ENCODE results near the gene FBLN2. TPM values are rescaled to one million over a fixed set of nuclear protein-coding genes. Genes with fewer than 3 reads are reported as not detected.

The FBLN2 gene
- total and polyA plus RNA-seq, 4 donors, result 1.3 to 9.1 (median 4.3) TPM

GRCh38 chr3:13553686-13554085 is 4.8 kb downstream of the FBLN2 start:
- H3K36me3 ChIP-seq (ENCODE audit: control insufficient read depth in 4 of 4, insufficient read depth in 3 of 4, low read depth in 1 of 4, low read length in 3 of 4), result no peaks in the 10 kb centered on the region
- H3K27me3 ChIP-seq (ENCODE audit: control insufficient read depth in 4 of 4, insufficient read depth in 4 of 4, low read length in 3 of 4), result peaks cover 0 to 9% (median 1%) of the 10 kb centered on the region in 4 donors
- H3K9ac ChIP-seq (ENCODE audit: low read depth in 1 of 2, low read length in 2 of 2), result no peak overlapping the region
- no peaks in the 10 kb centered on the region for H3K9me3 ChIP-seq (ENCODE audit: control insufficient read depth in 4 of 4, low read length in 3 of 4)
- 73% methylated on average over 12 of the region's 12 CpGs for WGBS
- H3K4me3 ChIP-seq (ENCODE audit: low read depth in 1 of 3, low read length in 3 of 3), result no peak overlapping the region
- DNase-seq (ENCODE audit: low spot score), result no peak
- peaks cover 0 to 1% (median 0%) of the 10 kb centered on the region in 4 donors for H3K4me1 ChIP-seq (ENCODE audit: control insufficient read depth in 4 of 4, insufficient read depth in 4 of 4, low read length in 3 of 4)
- H3K27ac ChIP-seq (ENCODE audit: low read depth in 1 of 2, low read length in 2 of 2), result no peak overlapping the region
- no peak for TF ChIP-seq RXRA (IDR thresholded peaks at IDR 0.05)
- no peak for TF ChIP-seq HNF4A (conservative IDR thresholded peaks at IDR 0.05)
- no peak for TF ChIP-seq YY1 (IDR thresholded peaks at IDR 0.05)
- TF ChIP-seq EGR1 (IDR thresholded peaks at IDR 0.05; ENCODE audit: low read depth in 2 of 2), result no peak
- no peak for TF ChIP-seq RAD21 (IDR thresholded peaks at IDR 0.05)
- TF ChIP-seq FOXA2 (IDR thresholded peaks at IDR 0.05), result no peak
- no peak for TF ChIP-seq NR2F2 (IDR thresholded peaks at IDR 0.05)
- TF ChIP-seq ZBTB33 (IDR thresholded peaks at IDR 0.05), result no peak
- TF ChIP-seq TAF1 (conservative IDR thresholded peaks at IDR 0.05), result no peak

- TF ChIP-seq MAX (IDR thresholded peaks at IDR 0.05) (no peak), HNF4G (IDR thresholded peaks at IDR 0.05) (no peak), CTCF (IDR thresholded peaks at IDR 0.05; ENCODE audit: low read depth, low read length, missing input control) (no peak), GABPA (IDR thresholded peaks at IDR 0.05 in 1 of 2, conservative IDR thresholded peaks at IDR 0.05 in 1 of 2) (no peak), HNF4A (conservative IDR thresholded peaks at IDR 0.05) (no peak), FOXA1 (IDR thresholded peaks at IDR 0.05) (no peak), EGR1 (IDR thresholded peaks at IDR 0.05; ENCODE audit: low read depth in 2 of 2) (no peak), NR2F2 (IDR thresholded peaks at IDR 0.05) (no peak), TAF1 (conservative IDR thresholded peaks at IDR 0.05) (no peak)
- 86% methylated on average over 11 of the region's 11 CpGs for WGBS
Measured at GRCh38 chr3:13555753-13556152, 6.8 kb downstream of the FBLN2 start.

GRCh38 chr3:13556207-13556606 is 7.3 kb downstream of the FBLN2 start:
- Histone ChIP-seq H3K9ac (ENCODE audit: low read depth in 1 of 2, low read length in 2 of 2) (no peak overlapping the region), H3K4me3 (ENCODE audit: low read depth in 1 of 3, low read length in 3 of 3) (no peak overlapping the region), H3K9me3 (ENCODE audit: control insufficient read depth in 4 of 4, low read length in 3 of 4) (no peaks in the 10 kb centered on the region), H3K4me1 (ENCODE audit: control insufficient read depth in 4 of 4, insufficient read depth in 4 of 4, low read length in 3 of 4) (no peaks in the 10 kb centered on the region), H3K27me3 (ENCODE audit: control insufficient read depth in 4 of 4, insufficient read depth in 4 of 4, low read length in 3 of 4) (peaks cover 0 to 5% (median 3%) of the 10 kb centered on the region in 4 donors), H3K36me3 (ENCODE audit: control insufficient read depth in 4 of 4, insufficient read depth in 3 of 4, low read depth in 1 of 4, low read length in 3 of 4) (no peaks in the 10 kb centered on the region), H3K27ac (ENCODE audit: low read depth in 1 of 2, low read length in 2 of 2) (no peak overlapping the region)
- 50% methylated on average over 6 of the region's 6 CpGs for WGBS
- no peak for DNase-seq (ENCODE audit: low spot score)
- TF ChIP-seq HNF4A (conservative IDR thresholded peaks at IDR 0.05), result no peak
- TF ChIP-seq RXRA (IDR thresholded peaks at IDR 0.05), result no peak
- no peak for TF ChIP-seq ATF3 (IDR thresholded peaks at IDR 0.05)
- TF ChIP-seq SP1 (IDR thresholded peaks at IDR 0.05), result no peak
- TF ChIP-seq NR2F2 (IDR thresholded peaks at IDR 0.05), result no peak
- TF ChIP-seq TAF1 (conservative IDR thresholded peaks at IDR 0.05), result no peak

More at GRCh38 chr3:13555753-13556152, 6.8 kb downstream of the FBLN2 start:
- Histone ChIP-seq H3K4me1 (ENCODE audit: control insufficient read depth in 4 of 4, insufficient read depth in 4 of 4, low read length in 3 of 4) (no peaks in the 10 kb centered on the region), H3K36me3 (ENCODE audit: control insufficient read depth in 4 of 4, insufficient read depth in 3 of 4, low read depth in 1 of 4, low read length in 3 of 4) (no peaks in the 10 kb centered on the region), H3K27ac (ENCODE audit: low read depth in 1 of 2, low read length in 2 of 2) (no peak overlapping the region), H3K9ac (ENCODE audit: low read depth in 1 of 2, low read length in 2 of 2) (no peak overlapping the region), H3K9me3 (ENCODE audit: control insufficient read depth in 4 of 4, low read length in 3 of 4) (no peaks in the 10 kb centered on the region), H3K27me3 (ENCODE audit: control insufficient read depth in 4 of 4, insufficient read depth in 4 of 4, low read length in 3 of 4) (peaks cover 0 to 5% (median 3%) of the 10 kb centered on the region in 4 donors), H3K4me3 (ENCODE audit: low read depth in 1 of 3, low read length in 3 of 3) (no peak overlapping the region)
- no peak for DNase-seq (ENCODE audit: low spot score)
